Panc1 (cell line): ENCODE data around the gene CHMP1B.

ENCODE experiments used
- CTCF ChIP-seq: fragments of 450-650 bp; IDR thresholded peaks from 2 replicates; pipeline ENCODE4 v1.5.1; 2017; ENCODE audit warnings: mild to moderate bottlenecking
- POLR2AphosphoS5 ChIP-seq: IDR thresholded peaks from 2 replicates; pipeline ENCODE4 v1.6.1; 2012; ENCODE audit warnings: mild to moderate bottlenecking, low read depth, low read length, moderate library complexity

GRCh38 chr18:11844436-11844835, 6.8 kb upstream of the CHMP1B start:
- TF ChIP-seq CTCF = no peak
- TF ChIP-seq POLR2AphosphoS5 = no peak
